ENCODE measurements around the gene MORN3.

DNA sequence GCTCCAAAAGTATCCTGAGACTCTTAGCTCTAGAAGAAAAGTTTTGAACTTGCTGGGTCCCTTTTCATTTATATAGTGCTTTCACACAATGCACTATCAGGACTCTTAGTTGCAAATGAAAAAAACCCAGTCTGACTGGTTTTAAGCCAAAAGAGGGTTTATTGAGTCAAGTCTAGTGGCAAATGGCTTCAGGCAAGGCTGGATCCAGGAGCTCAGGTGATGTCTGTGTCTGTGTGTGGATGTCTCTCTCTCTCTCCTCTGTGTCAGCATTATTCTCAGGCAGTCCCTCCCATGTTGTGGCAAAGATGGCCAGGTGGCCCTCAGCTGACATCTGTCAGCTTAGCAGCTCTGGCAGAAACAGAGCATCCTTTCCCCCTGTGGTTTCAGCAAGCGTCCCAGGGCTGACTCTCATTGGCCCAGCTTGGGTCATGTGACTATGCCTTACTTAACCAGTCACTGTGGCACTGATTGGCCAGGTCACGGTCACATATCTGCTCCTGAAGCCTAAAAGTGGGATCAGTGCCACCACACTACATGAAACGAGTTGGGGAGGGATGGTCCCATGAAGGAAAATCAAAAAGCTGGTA lies 49.3 kb upstream of the MORN3 start:
- TF ChIP-seq, protein P1, sequence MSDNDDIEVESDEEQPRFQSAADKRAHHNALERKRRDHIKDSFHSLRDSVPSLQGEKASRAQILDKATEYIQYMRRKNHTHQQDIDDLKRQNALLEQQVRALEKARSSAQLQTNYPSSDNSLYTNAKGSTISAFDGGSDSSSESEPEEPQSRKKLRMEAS (IDR thresholded peaks at IDR 0.05) = no peak
- TF ChIP-seq POLR2A (IDR thresholded peaks at IDR 0.05; ENCODE audit: borderline replicate concordance, extremely low read depth, insufficient read depth, insufficient read length) (no peak), EZH2phosphoT487 (IDR thresholded peaks at IDR 0.05; ENCODE audit: borderline replicate concordance) (no peak), YY1 (IDR thresholded peaks at IDR 0.05; ENCODE audit: extremely low read depth, insufficient replicate concordance, low read depth, low read length) (no peak), EZH2 (IDR thresholded peaks at IDR 0.05) (no peak), JUND (IDR thresholded peaks at IDR 0.05) (no peak), CBX3 (IDR thresholded peaks at IDR 0.05; ENCODE audit: low read depth) (no peak), ZNF274 (IDR thresholded peaks at IDR 0.05; ENCODE audit: low read depth, low read length) (no peak), TCF7L2 (IDR thresholded peaks at IDR 0.05; ENCODE audit: borderline replicate concordance, extremely low read depth, insufficient read depth, insufficient read length) (no peak), SRF (IDR thresholded peaks at IDR 0.05; ENCODE audit: low read depth) (no peak), POLR2AphosphoS5 (IDR thresholded peaks at IDR 0.05; ENCODE audit: low read depth, low read length) (no peak)
- TF ChIP-seq, protein P2, sequence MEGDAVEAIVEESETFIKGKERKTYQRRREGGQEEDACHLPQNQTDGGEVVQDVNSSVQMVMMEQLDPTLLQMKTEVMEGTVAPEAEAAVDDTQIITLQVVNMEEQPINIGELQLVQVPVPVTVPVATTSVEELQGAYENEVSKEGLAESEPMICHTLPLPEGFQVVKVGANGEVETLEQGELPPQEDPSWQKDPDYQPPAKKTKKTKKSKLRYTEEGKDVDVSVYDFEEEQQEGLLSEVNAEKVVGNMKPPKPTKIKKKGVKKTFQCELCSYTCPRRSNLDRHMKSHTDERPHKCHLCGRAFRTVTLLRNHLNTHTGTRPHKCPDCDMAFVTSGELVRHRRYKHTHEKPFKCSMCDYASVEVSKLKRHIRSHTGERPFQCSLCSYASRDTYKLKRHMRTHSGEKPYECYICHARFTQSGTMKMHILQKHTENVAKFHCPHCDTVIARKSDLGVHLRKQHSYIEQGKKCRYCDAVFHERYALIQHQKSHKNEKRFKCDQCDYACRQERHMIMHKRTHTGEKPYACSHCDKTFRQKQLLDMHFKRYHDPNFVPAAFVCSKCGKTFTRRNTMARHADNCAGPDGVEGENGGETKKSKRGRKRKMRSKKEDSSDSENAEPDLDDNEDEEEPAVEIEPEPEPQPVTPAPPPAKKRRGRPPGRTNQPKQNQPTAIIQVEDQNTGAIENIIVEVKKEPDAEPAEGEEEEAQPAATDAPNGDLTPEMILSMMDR (IDR thresholded peaks at IDR 0.05 in 2 of 3, conservative IDR thresholded peaks at IDR 0.05 in 1 of 3; ENCODE audit: borderline replicate concordance in 1 of 3, insufficient read depth in 1 of 3, low read depth in 2 of 3, low read length in 2 of 3) = no peak
- TF ChIP-seq, protein P3, sequence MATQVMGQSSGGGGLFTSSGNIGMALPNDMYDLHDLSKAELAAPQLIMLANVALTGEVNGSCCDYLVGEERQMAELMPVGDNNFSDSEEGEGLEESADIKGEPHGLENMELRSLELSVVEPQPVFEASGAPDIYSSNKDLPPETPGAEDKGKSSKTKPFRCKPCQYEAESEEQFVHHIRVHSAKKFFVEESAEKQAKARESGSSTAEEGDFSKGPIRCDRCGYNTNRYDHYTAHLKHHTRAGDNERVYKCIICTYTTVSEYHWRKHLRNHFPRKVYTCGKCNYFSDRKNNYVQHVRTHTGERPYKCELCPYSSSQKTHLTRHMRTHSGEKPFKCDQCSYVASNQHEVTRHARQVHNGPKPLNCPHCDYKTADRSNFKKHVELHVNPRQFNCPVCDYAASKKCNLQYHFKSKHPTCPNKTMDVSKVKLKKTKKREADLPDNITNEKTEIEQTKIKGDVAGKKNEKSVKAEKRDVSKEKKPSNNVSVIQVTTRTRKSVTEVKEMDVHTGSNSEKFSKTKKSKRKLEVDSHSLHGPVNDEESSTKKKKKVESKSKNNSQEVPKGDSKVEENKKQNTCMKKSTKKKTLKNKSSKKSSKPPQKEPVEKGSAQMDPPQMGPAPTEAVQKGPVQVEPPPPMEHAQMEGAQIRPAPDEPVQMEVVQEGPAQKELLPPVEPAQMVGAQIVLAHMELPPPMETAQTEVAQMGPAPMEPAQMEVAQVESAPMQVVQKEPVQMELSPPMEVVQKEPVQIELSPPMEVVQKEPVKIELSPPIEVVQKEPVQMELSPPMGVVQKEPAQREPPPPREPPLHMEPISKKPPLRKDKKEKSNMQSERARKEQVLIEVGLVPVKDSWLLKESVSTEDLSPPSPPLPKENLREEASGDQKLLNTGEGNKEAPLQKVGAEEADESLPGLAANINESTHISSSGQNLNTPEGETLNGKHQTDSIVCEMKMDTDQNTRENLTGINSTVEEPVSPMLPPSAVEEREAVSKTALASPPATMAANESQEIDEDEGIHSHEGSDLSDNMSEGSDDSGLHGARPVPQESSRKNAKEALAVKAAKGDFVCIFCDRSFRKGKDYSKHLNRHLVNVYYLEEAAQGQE (IDR thresholded peaks at IDR 0.05; ENCODE audit: low read depth) = no peak
- TF ChIP-seq, protein P4, sequence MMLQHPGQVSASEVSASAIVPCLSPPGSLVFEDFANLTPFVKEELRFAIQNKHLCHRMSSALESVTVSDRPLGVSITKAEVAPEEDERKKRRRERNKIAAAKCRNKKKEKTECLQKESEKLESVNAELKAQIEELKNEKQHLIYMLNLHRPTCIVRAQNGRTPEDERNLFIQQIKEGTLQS (IDR thresholded peaks at IDR 0.05) = no peak
